ENCODE data around the gene SH3PXD2A. TPM values are rescaled to one million over a fixed set of nuclear protein-coding genes. Genes with fewer than 3 reads are reported as not detected.

Gene SH3PXD2A
- total and polyA plus RNA-seq, 2 donors (not counting 1 experiment from before 2014, with no cell fraction given) = 3.2 to 33.5 TPM

GRCh38 chr10:103836861-103837260 lies 18.5 kb downstream of the SH3PXD2A start:
- no peak overlapping the region for H3K9ac ChIP-seq (ENCODE audit: low read length)
- DNase-seq = no peak
- H3K4me2 ChIP-seq (replicated peaks; ENCODE audit: low read depth, low read length, poor library complexity, severe bottlenecking) = no peak overlapping the region
- Mint-ChIP-seq H3K4me1 (no peaks in the 10 kb centered on the region), H3K27ac (no peak overlapping the region), H3K9me3 (ENCODE audit: insufficient read depth) (no peaks in the 10 kb centered on the region), H3K27me3 (peaks cover 13% of the 10 kb centered on the region), H3K4me3 (no peak overlapping the region)
- no peak overlapping the region for H3K27ac ChIP-seq (ENCODE audit: low read length in 2 of 2)
- 95% methylated on average over 8 of the region's 9 CpGs for WGBS (ENCODE audit: insufficient coverage)
- H3K9me3 ChIP-seq (ENCODE audit: control extremely low read depth in 1 of 3, control insufficient read depth in 2 of 3, insufficient read depth in 1 of 3, low read length in 2 of 3) = peaks cover 0 to 4% (median 1%) of the 10 kb centered on the region in 3 donors
- no peaks in the 10 kb centered on the region for H3K36me3 ChIP-seq (replicated peaks in 1 of 2; ENCODE audit: control extremely low read depth in 1 of 2, control insufficient read depth in 1 of 2, extremely low read depth in 1 of 2, insufficient read depth in 2 of 2, low read length in 1 of 2)
- H4K20me1 ChIP-seq (ENCODE audit: control insufficient read depth, insufficient read depth, low read length, poor library complexity, severe bottlenecking) = no peaks in the 10 kb centered on the region
- H3K27me3 ChIP-seq (replicated peaks in 1 of 4; ENCODE audit: control extremely low read depth in 1 of 4, control insufficient read depth in 3 of 4, insufficient read depth in 4 of 4, low read length in 3 of 4) = peaks cover 0 to 7% (median 0%) of the 10 kb centered on the region in 4 experiments
- POLR2A ChIA-PET = no interaction called here
- no peak for ATAC-seq (ENCODE audit: low read depth)
- CTCF ChIA-PET = interaction anchor here (1.3 kb wide), 1 partner anchor 124 kb away, joined by 3 read pairs; no protein-coding TSS in a partner anchor
- H3K4me1 ChIP-seq (ENCODE audit: control insufficient read depth in 2 of 2, insufficient read depth in 2 of 2, low read length in 2 of 2) = peaks cover 0 to 9% of the 10 kb centered on the region in 2 donors
- TF ChIP-seq CTCF (IDR thresholded peaks at IDR 0.05) (no peak), EZH2 (IDR thresholded peaks at IDR 0.05; ENCODE audit: borderline replicate concordance, insufficient read depth, low read depth, low read length, poor library complexity, severe bottlenecking) (no peak)
- no peak overlapping the region for H3K4me3 ChIP-seq (ENCODE audit: control extremely low read depth in 1 of 5, extremely low read depth in 1 of 5, insufficient read depth in 1 of 5, low read depth in 2 of 5, low read length in 4 of 5)
- no peaks in the 10 kb centered on the region for H3K79me2 ChIP-seq (ENCODE audit: control insufficient read depth, insufficient read depth, low read length)
- intact Hi-C loops (cut with micrococcal nuclease) = no loop called here
- H2AFZ ChIP-seq (ENCODE audit: insufficient read depth, low read depth, low read length, poor library complexity, severe bottlenecking) = no peak overlapping the region

- no peaks in the 10 kb centered on the region for H3K79me2 ChIP-seq (ENCODE audit: control insufficient read depth, insufficient read depth, low read length)
- CTCF ChIA-PET = interaction anchor here (1.3 kb wide), 1 partner anchor 123 kb away, joined by 3 read pairs; no protein-coding TSS in a partner anchor
These were observed 19.1 kb downstream of the SH3PXD2A start for GRCh38 chr10:103836273-103836672.

More at GRCh38 chr10:103836273-103836672, 19.1 kb downstream of the SH3PXD2A start:
- Histone ChIP-seq H3K9me3 (ENCODE audit: control extremely low read depth in 1 of 3, control insufficient read depth in 2 of 3, insufficient read depth in 1 of 3, low read length in 2 of 3) (peaks cover 0 to 4% (median 1%) of the 10 kb centered on the region in 3 donors), H3K4me1 (ENCODE audit: control insufficient read depth in 2 of 2, insufficient read depth in 2 of 2, low read length in 2 of 2) (peaks cover 0 to 9% of the 10 kb centered on the region in 2 donors), H3K9ac (ENCODE audit: low read length) (no peak overlapping the region), H3K27me3 (replicated peaks in 1 of 4; ENCODE audit: control extremely low read depth in 1 of 4, control insufficient read depth in 3 of 4, insufficient read depth in 4 of 4, low read length in 3 of 4) (peaks cover 0 to 3% (median 0%) of the 10 kb centered on the region in 4 experiments), H3K27ac (ENCODE audit: low read length in 2 of 2) (no peak overlapping the region), H3K4me3 (ENCODE audit: control extremely low read depth in 1 of 5, extremely low read depth in 1 of 5, insufficient read depth in 1 of 5, low read depth in 2 of 5, low read length in 4 of 5) (no peak overlapping the region), H3K36me3 (replicated peaks in 1 of 2; ENCODE audit: control extremely low read depth in 1 of 2, control insufficient read depth in 1 of 2, extremely low read depth in 1 of 2, insufficient read depth in 2 of 2, low read length in 1 of 2) (no peaks in the 10 kb centered on the region), H3K4me2 (replicated peaks; ENCODE audit: low read depth, low read length, poor library complexity, severe bottlenecking) (no peak overlapping the region), H4K20me1 (ENCODE audit: control insufficient read depth, insufficient read depth, low read length, poor library complexity, severe bottlenecking) (no peaks in the 10 kb centered on the region), H2AFZ (ENCODE audit: insufficient read depth, low read depth, low read length, poor library complexity, severe bottlenecking) (no peak overlapping the region)
- TF ChIP-seq EZH2 (IDR thresholded peaks at IDR 0.05; ENCODE audit: borderline replicate concordance, insufficient read depth, low read depth, low read length, poor library complexity, severe bottlenecking) (no peak), CTCF (IDR thresholded peaks at IDR 0.05) (no peak)
- no peaks in the 10 kb centered on the region for H3K9me3 Mint-ChIP-seq (ENCODE audit: insufficient read depth)
- POLR2A ChIA-PET = no interaction called here
- intact Hi-C loops (cut with micrococcal nuclease) = no loop called here
- H3K4me3 Mint-ChIP-seq = no peak overlapping the region
- H3K27me3 Mint-ChIP-seq = peaks cover 13% of the 10 kb centered on the region
- ATAC-seq (ENCODE audit: low read depth) = no peak
- no peak for DNase-seq
- WGBS (ENCODE audit: insufficient coverage) = 53% methylated on average over 1 of the region's 1 CpG
- H3K4me1 Mint-ChIP-seq = no peaks in the 10 kb centered on the region
- H3K27ac Mint-ChIP-seq = no peak overlapping the region
